HG02571 (cell line): ENCODE results near the gene TTLL11.
"Not testable (repeated sequence)": the region's sequence is repeated elsewhere in the genome, so short reads cannot be mapped to it uniquely, and the experiment has no call there.

Experiments
- ATAC-seq: cut with Tn5 transposase; IDR thresholded peaks from one replicate; pipeline ENCODE4 v1.9.1; 2021; ENCODE audit warnings: mild to moderate bottlenecking, moderate library complexity; ENCODE audit not compliant: unreplicated experiment

The TTLL11 gene

DNA sequence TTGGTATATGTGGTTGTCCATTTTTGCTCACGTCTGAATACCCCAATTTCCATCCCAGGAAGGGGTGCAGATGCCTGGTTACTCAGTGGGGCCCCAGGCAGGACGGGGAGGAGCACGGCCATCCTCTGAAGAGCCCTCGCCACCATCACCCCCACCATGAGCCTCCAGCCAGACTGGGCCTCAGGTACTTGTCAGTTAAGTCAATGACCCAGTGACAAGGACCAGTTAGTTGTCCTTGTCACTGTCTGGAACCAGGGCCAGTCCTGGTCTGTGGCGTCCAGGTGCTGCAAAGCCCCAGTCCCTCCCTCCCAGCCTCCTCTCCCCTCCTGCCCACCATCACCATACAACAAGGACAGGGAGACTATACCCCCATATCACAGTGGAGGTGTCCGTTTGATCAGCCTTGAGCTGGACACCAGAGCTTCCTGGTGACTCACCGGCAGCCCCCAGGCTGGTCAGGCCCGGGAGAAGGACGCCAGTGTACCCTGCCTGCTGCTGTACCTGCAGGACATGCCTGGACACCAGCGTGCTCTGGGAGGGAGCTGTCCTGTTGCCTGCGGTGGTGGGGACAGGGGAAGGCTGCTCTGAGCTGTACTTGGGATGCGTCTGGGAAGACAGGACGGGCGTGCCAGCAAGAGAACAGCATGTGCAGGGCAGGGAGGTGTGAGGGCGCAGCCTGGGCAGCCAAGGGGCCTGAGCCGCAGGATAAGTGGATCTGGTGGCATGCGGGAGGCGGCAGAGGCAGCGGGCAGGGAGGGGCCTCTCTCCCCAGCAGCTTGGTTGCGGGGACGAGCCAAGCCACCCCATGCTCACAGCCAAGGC is 32.6 kb upstream of the TTLL11 start:
- ATAC-seq = no peak

DNA sequence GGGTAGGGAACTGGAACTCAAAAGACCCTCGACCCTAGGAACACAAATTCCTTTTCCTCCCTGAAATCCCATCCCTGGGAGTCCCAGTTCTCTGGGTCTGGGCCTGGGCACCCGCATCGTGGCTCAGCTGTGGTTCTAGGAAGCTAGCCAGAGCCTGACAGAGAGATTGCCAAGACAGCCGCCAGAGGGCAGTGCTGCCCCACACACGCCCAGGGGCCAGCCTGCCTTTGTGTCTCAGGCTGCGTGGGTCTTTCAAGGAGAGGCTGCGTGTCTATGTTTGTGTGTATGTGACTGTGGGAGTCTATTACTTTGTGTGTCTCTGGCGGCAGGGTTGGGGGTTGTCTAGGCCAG is 32.0 kb upstream of the TTLL11 start:
- ATAC-seq = peak; percentile 54

DNA sequence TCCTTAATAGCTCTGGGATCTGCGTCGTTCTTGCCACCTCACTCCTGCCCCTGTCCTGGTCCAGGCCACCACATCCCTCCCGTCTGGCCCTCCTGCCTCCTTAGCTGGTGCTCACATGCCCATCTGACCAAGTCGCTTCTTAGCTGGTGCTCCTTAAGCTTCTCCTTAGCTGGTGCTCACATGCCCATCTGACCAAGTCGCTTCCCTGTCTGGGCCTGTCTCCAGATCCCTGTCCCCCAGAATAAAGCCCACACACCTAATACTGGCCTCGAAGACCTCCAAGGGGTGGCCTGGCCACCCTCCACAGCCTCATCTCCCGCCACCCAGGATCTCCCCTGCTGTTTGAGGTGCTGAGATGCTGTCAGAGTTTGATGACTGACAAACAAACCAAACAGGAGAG is 31.4 kb upstream of the TTLL11 start:
- no peak for ATAC-seq

DNA sequence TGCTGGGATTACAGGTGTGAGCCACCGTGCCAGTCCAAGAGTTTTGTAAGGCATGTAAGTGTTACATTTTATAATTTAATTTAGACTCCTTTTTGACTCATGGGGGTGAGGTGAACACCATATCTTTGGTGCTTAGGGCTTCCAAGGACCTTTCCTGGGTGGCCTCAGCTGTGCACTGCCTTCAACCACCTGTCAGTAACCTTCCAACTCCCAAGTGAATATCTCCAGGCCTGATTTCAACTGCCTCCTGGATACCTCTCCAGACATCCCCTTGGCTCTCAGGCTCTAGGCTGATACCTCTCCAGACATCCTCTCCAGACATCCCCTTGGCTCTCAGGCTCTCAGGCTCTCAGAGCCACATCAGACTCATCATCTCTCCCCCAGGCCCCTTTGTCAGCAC is 30.9 kb upstream of the TTLL11 start:
- no peak for ATAC-seq

DNA sequence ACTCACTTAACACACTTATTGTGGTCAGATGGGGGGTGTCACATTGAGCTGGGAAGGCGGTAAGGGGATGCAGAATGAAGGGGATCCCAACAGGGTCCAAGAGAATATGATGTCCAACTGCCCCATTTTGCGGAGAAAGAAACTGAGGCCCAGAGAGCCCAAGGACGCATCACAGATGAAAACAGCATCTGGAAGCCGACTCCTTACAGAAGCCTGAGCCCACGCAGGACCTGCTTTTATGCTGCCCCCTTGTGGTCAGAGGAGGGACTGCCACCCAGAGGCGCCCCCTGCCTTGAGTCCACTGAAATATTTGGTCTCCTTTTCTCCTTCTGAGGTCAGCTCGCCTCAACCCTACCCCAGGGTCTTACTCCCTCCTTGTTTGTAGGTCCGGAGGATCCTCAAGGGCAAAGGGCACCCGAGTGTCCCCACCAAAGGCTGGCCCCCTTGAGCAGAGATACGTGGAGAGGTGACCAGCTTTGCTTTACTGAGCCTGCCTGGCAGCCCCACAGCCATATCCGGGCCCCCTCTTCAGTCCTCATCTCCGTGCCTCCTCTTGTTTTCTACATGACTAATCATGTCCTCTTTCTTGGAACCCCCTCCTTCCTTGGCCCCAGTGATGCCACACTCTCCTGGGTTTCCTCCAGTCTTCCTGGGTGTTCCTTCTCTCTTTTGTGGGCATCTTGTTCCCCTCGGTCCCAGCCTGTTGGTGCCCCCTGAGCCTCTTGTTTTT is 30.0 kb upstream of the TTLL11 start:
- no peak for ATAC-seq

DNA sequence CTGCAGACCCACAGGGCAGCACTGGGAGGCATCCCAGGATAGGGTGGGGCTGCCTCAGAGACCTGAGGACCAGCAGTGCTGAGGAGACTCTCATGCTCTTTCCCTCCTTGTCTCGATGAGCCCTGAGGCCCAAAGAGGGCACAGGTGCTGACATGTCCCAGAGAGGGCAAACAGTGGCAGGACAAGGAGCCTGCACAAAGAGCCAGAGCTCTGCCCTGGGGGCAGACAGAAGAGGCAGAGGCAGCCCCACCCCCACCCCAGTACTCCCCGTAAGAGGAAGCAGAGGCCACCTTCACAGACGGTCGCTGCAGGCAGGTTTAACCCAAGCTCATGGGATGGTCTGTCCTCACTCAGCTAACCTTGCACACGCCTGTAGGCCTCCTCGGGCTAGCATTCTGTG is 29.4 kb upstream of the TTLL11 start:
- no peak for ATAC-seq

DNA sequence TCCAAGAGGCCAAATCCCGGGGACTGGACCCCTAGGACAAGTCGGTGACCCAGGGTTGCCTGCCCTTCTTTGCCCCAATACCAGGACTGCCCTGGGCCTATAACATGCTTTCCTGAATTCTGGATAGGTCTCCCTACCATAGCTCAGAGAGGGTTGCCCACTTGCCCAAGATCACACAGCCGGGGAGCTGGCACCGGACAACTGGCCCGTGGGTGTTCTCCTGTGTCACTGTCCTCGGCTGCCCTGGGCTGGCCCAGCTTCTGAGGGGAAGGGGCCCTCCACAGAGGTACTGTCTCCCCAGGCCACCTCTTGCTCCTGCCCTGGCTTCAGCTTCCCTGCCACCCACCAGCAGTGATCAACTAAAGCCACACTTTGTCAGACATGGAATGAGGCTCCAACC is 28.8 kb upstream of the TTLL11 start:
- ATAC-seq = no peak

DNA sequence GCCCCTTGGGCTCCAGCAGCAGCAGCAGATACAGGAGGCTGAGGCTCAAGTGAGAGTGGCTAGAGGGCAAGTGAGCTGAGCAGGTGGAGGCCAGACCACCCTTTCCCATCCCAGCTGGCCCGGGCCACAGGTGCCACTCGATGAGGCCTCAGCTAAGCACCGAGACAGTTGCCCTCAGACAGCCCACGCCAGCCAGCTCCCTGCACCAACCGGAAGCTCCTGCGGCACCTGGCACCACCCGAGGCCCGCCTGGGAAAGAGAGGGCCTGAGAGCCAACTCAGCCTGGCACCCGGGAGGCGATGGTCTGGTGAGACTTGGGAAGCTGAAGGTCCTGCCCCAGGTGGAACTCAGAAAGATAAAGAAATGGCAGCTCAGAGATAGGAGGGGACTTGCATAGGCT is 28.3 kb upstream of the TTLL11 start:
- no peak for ATAC-seq

DNA sequence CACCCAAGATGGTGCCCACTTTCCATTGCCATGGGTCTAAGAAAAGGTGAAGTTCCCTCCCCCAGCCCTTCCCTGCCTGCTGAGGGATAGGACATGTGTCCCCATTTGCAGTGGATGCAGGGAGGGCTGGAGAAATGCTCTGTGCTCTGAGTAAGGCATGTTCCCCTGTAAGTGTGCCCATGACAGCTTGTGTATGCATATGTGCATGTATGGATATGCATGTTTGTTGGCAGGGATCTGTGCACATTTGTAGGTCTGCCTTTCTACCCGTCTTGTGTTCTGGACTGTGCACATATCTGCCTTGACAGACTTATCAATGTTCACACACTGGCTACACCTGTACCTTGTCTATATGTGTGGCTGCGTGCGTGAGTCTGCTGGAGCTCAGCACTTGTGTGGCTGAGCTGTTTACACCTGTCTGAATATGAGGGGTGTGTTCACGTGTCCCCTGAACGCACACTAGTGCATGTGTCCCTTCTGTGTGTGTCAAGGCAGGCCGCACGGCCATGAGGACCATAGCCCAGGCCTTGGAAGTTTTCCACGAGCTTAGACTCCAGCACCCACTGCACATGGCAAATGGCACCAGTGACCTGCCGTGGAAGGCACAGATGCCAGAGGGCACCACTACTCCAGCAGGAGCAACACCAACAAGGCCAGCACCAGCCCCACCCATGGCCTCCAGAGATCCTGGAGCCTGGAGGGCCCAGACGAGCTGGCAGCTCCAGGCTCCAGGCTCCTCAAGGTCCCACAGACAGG is 27.4 kb upstream of the TTLL11 start:
- ATAC-seq = no peak

DNA sequence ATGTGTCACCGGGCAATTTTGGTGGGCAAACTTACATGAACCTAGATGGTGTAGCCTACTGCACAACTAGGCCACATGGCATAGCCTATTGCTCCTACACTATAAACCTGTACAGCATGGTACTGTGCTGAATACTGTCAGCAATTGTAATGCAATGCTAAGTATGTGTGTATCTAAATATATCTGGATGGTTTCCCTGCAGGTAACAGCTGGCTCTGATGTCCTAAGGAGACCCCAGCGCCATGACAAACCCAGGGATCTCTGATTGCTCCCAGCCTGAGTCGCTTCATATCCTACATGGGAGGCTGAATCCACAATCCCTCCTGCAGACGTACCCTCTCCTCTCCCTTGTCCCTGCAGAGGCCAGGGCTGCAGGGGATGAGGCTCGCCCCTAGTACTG is 26.6 kb upstream of the TTLL11 start:
- no peak for ATAC-seq

DNA sequence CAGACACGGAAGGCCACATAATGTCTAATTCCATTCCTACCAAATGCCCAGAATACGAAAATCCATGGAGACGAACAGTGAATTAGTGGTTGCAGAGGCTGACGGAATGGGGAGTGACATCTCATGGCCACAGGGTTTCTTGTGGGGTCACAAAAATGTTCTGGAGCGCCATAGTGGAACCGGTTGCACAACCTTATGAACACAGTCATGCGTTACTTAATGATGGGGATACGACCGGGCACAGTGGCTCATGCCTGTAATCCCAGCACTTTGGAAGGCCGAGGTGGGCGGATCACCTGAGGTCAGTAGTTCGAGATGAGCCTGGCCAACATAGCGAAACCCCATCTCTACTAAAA is 26.0 kb upstream of the TTLL11 start:
- ATAC-seq = no peak

DNA sequence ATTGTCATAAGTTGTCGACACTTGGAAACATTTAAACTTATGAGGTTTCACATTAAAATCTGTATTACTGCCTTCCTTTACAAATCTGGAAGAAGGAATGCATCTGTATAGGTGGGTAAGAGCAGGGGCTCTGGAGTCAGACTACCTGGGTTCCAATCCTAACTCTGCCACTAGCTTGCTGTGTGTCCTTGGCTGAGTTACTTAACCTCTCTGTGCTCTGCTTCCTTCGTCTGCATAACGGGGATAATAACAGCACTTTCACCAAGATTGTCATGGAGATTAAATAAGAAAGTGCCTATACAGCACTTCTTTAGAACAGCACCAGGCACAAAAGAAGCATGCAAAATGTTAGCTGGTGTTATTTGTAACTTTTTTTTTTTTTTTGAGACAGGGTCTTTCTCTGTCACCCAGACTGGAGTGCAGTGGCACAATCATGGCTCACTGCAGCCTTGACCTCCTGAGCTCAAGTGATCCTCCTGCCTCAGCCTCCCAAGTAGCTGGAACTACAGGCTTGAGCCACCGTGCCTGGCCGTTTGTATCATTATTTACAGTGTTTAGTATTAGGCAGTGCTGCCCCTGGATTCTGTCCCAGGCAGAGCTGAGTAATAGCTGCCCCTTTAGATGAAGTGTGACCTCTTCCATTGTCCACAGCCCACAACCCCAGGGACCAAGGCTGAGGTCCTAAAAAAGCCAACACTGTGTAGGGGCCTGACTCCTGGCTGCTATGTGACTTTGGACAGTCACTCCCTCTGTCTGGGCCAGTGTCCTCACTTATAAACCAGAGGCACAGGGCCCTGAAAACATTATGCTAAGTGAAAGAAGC is 25.4 kb upstream of the TTLL11 start:
- ATAC-seq = no peak

DNA sequence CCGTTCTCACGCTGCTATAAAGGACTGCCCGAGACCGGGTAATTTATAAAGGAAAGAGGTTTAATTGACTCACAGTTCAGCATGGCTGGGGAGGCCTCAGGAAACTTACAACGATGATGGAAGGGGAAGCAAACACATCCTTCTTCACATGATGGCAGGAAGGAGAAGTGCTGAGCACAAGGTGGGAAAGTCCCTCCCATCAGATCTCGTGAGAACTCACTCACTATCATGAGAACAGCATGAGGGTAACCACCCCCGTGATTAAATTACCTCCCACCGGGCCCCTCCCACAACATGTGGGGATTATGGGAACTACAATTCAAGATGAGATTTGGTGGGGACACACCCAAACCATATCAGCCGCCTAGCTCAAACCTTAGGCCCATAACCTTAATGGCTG is 24.1 kb upstream of the TTLL11 start:
- not testable (repeated sequence) for ATAC-seq

DNA sequence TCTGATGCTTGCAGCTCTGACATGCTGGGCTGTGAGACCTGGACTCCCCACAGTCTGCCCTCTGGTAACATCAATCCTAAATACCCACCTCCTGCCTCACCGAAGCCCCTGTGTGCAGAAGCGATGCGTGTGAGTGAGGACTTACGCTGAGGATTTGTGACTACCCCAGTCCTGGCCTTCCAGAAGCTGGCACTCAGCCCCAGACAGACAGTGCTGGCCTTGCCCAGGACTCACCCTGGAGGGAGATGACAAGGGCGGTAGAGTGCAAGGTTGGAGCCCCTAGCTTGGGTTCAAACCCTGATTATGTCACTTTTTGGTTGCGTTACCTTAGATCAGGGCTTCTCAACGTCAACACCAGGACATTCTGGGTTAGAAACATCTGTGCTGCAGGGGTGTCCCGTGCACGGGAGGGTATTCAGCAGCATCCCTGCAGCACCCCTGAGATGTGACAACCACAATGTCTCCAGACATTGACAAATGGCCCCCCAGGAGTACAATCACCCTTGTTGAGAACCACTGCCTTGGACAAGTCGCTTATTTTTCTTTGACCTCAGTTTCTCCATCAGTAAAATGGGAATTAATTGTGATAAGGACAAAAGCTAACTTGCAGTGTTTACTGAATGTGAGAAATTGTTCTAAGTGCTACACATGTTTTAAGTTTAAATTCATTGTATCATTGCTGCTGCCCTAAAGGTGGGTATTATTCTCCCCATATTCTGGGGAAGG is 23.5 kb upstream of the TTLL11 start:
- no peak for ATAC-seq

DNA sequence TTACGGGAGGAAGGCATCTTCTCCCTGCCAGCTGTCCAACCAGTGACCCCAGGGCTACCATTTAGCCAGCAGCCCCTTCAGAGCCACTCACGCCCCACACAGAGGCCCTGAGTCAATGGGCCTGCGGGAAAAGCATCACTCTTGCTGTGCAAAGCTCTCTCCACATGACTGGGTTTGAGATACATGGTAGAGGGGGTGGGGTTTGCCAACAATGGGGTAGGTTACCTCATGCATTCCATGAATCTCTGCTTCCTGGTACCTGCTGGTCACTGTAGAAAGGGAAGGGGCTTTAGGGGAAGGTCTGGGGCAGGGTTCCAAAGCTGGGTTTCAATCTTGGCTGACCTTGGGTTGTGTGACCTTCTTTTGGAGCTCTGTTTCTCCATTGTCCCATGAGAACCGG is 22.9 kb upstream of the TTLL11 start:
- ATAC-seq = no peak

DNA sequence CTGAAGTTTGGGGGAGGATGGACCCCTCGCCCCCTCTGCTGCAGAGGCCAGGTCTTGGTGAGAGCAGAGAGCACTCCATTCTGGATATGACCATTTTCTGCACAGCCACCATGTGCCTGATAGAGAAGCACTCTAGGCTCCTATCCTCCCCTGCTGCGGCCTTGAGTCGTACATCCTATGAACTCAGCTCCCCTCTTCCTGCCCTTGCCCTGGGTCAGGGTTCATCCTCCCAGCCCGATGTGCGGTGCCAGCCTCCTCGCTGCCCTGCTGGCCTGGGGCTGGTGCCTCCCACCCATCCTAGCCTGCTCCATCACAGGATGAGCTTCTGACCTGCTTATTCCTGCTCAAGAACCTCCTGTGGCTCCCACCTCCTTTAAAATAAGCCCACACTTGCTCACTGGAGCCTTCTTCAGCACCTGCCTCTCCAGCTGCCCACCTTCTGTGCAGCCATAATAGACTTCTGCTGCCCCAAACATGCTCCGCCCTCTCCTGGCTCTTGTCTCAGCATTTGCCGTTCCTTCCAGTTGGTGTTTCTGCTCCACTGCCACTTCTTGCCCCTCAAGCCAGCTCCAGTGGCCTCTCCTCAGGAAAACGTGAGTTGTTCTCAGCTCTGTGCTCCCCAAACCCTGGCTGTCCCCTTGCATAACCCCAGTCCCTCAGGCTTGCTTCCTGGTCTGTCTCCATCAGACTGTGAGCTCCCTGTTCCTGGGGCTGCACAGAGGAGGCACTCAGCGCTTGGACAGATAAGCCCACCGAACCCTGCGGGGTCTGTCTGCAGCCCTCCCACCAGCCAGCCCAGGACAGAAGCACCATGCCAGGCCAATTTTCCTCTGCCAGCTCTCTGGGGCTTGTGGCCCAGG is 22.3 kb upstream of the TTLL11 start:
- ATAC-seq = no peak

DNA sequence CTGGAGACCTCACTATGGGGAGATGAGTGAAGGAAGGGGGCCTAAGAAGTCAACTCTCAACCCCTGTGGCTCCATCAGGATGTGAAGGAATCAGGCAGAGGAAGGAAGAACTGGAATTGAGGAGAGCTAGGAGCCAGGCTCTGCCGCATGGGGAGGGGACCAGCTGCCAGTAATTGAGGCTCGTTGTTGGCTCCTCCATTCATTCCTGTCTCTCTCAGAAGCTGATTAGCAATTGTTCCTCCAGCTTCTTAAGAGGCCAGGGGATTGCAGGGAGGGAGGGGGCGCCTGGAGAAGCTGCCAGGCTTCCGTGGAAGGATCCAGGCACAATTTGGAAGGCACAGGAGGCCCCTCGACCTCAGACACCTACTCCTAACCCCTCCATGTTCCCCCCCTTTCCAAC is 20.5 kb upstream of the TTLL11 start:
- no peak for ATAC-seq

DNA sequence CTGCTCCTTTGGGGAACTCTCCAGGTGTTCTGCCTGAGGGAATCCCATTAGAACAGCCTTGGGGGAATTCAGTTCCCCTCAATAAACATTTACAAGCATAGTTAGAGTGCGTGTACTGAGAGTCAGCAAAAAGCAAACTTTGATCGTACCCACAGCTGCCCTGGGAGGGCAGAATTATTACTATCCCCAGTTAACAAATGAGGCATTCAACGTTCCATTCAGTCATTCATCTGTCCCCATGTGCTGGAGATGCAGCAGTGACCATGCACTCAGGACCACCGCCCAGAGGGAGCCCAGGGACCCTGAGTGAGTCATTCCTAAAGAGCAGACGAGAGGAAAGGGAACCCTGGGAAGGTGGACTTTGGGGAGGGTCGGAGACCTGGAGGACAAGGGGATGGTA is 19.1 kb upstream of the TTLL11 start:
- ATAC-seq = no peak

DNA sequence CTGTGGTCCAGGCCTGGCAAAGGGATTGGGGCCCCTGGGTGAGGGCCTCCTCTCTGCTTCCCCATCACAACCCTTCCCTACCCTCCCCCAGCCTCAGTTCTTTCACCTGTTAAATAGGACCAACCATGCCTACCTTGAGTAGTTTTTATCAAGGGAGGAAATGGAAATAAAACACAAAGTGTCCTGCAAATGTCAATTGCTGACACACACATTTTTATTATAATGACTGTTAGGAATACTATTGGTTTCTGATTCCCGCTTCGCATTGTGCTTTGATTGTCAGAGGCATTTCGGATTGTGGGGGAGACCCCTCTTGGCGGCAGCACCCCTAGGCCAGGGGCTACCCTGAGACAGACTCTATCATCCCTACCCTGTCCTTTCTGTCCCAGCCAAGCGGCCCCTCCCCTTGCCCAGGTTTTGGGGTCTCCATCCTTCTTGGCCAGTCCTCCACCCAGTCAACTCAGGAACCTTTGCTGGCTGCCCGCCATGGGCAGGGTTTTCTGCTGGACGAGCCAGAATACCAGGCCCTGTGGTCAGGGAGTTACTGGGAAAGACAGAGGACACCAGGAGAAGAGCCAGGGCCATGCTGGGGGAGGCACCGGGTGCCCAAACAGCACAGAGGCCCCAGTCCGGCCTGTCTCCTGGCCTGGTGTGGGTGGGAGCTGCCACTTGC is 18.4 kb upstream of the TTLL11 start:
- ATAC-seq = no peak
